ENCODE results near the gene TLCD3A. TPM values are rescaled to one million over a fixed set of nuclear protein-coding genes. Genes with fewer than 3 reads are reported as not detected.

Gene TLCD3A
- total RNA-seq, 4 donors from 2014 or later = 2.2 to 4.4 (median 2.9) TPM

GRCh38 chr17:744937-745336 lies 12.5 kb downstream of the TLCD3A start:
- TF ChIP-seq CTCF (IDR thresholded peaks at IDR 0.05; ENCODE audit: low read depth) = no peak

- no peak for TF ChIP-seq CTCF (IDR thresholded peaks at IDR 0.05; ENCODE audit: low read depth)
These were observed 13.0 kb downstream of the TLCD3A start for GRCh38 chr17:745406-745805.

GRCh38 chr17:746181-746580 lies 13.8 kb downstream of the TLCD3A start:
- no peak for TF ChIP-seq CTCF (IDR thresholded peaks at IDR 0.05; ENCODE audit: low read depth)

- TF ChIP-seq CTCF (IDR thresholded peaks at IDR 0.05; ENCODE audit: low read depth) = no peak
These were observed 14.6 kb downstream of the TLCD3A start for GRCh38 chr17:746783-747629.

- TF ChIP-seq CTCF (IDR thresholded peaks at IDR 0.05; ENCODE audit: low read depth) = no peak
These were observed 18.1 kb downstream of the TLCD3A start for GRCh38 chr17:750431-751037.

- no peak for TF ChIP-seq CTCF (IDR thresholded peaks at IDR 0.05; ENCODE audit: low read depth)
These were observed 19.0 kb downstream of the TLCD3A start for GRCh38 chr17:751269-752001.

All from subcutaneous adipose tissue (tissue), 4 donors.